Measurements from ENCODE around the gene CCNA1. TPM values are rescaled to one million over a fixed set of nuclear protein-coding genes. Genes with fewer than 3 reads are reported as not detected.

CCNA1 gene
- total RNA-seq, 2 experiments from 2014 or later, result 3.8 to 4.3 TPM

DNA sequence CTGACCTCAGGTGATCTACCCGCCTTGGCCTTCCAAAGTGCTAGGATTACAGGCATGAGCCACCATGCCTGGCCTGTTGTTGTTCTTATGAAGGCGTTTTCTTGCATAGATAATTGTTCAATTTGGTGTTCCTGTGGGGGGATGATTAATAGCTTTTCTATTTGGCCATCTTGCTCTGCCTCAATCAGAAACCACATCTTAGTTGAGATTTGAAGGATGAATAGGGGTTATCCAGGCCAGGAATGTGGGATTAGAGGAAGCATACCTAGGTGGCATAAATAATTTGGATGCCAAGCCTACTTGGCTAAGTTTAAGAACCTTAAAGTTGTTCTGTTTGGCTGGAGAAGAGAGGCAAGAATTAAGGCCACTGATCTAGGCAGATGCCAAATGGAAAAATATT is 44.4 kb downstream of the CCNA1 start:
- no peaks in the 10 kb centered on the region for H3K36me3 Mint-ChIP-seq
- ATAC-seq, result no peak
- CTCF ChIA-PET, result no interaction called here
- no peaks in the 10 kb centered on the region for H3K9me3 Mint-ChIP-seq (ENCODE audit: low read depth)
- H3K4me3 Mint-ChIP-seq, result no peak overlapping the region
- H3K4me1 Mint-ChIP-seq, result peaks cover 1% of the 10 kb centered on the region
- H3K27me3 Mint-ChIP-seq, result no peaks in the 10 kb centered on the region
- no peak for DNase-seq
- H3K27ac Mint-ChIP-seq, result no peak overlapping the region

DNA sequence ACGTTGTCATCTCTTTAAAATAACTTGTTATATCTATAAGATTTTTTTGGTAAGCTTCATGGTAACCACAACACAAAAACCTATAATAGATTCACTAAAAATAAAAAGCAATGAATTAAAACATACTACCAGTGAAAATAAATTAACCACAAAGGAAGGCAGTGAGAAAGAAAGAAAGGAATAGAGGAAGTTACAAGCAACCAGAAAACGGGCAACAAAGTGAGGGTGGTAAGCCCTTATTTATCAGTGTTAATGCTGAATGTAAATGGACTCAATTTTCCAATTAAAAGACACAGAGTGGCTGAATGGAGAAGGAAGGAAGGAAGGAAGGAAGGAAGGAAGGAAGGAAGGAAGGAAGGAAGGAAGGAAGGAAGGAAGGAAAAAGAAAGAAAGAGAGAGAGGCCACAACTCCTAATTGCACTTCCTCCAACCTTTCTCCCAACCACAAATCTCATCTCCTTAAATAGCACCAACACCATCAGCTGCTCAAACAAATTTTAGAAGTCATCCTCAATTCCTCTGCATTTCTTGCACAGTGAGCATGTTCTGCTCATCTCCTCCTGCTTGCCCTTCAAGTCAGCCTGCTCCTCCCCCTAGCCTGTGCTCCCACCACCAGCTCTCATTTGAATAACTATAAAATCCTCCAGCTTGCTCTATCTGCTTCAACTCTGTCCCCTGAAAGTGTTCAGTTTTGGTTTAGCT is 48.6 kb downstream of the CCNA1 start:
- CTCF ChIA-PET, result interaction anchor here (0.7 kb wide), 1 partner anchor 1455 kb away, joined by 3 read pairs; no protein-coding TSS in a partner anchor
- peaks cover 2% of the 10 kb centered on the region for H3K9me3 Mint-ChIP-seq (ENCODE audit: low read depth)
- no peak overlapping the region for H3K27ac Mint-ChIP-seq
- H3K36me3 Mint-ChIP-seq, result no peaks in the 10 kb centered on the region
- H3K4me3 Mint-ChIP-seq, result no peak overlapping the region
- ATAC-seq (no peak), DNase-seq (no peak)
- H3K27me3 Mint-ChIP-seq, result no peaks in the 10 kb centered on the region
- H3K4me1 Mint-ChIP-seq, result peaks cover 1% of the 10 kb centered on the region

DNA sequence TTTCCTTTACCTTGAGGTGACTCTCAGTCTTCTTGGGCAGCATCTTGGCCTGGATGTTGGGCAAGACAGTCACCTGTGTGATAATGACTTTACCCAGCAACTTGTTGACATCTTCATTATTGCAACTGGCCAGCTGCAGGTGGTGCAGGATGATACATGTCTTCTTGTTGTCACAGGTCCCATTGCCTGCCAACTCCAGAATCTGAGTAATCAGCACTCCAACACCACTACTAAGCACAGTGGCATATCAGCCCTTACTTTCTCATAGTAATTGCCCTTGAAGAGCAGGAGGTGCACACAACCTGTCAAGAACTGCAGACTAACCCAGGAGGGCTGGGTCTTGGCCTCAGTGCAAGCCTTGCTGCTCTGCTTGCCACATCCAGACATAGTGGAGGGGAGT is 57.8 kb downstream of the CCNA1 start:
- H3K4me1 Mint-ChIP-seq, result no peaks in the 10 kb centered on the region
- DNase-seq (no peak), ATAC-seq (no peak)
- no peak overlapping the region for H3K4me3 Mint-ChIP-seq
- no peaks in the 10 kb centered on the region for H3K36me3 Mint-ChIP-seq
- H3K27ac Mint-ChIP-seq, result no peak overlapping the region
- peaks cover 2% of the 10 kb centered on the region for H3K27me3 Mint-ChIP-seq
- CTCF ChIA-PET, result no interaction called here
- no peaks in the 10 kb centered on the region for H3K9me3 Mint-ChIP-seq (ENCODE audit: low read depth)

Other genes with a start within 250 kb of the CCNA1 start
- not detected for gene SOHLH2, start 217.9 kb upstream of the CCNA1 start, total RNA-seq
- gene CCDC169, start 134.7 kb upstream of the CCNA1 start, total RNA-seq, result under 1 TPM in 1 of 2 experiments, not detected in 1; 0.45 TPM
- 10 to 100 TPM in 1 of 2 experiments, 1 to 10 TPM in 1; 8.4 to 16.3 TPM for gene SPART, start 86.1 kb upstream of the CCNA1 start, total RNA-seq
- gene SERTM1, start 241.5 kb downstream of the CCNA1 start, total RNA-seq, result not detected

All from activated CD8-positive, alpha-beta memory T cell treated with anti-CD3 and anti-CD28 coated beads, Interleukin-2, amount 10 ng/mL, durations not matched to agents 7 days and 5 days (primary cell).